T-helper 1 cell treated with Interleukin-12 subunit alpha and Interleukin-12 subunit beta and Interleukin-4 antibody, amounts not matched to agents 30 μg/mL and 1 μg/mL, for 36 hours (primary cell): ENCODE measurements around the gene EWSR1.

Experiments used
- H3K27ac Mint-ChIP-seq: one replicate; pipeline ENCODE4 v1.8.0; 2021; ENCODE audit warnings: mild to moderate bottlenecking, mixed read lengths
- H3K27me3 Mint-ChIP-seq: one replicate; pipeline ENCODE4 v1.8.0; 2021; ENCODE audit warnings: low read depth, mixed read lengths
- H3K36me3 Mint-ChIP-seq: one replicate; pipeline ENCODE4 v1.8.0; 2021; ENCODE audit warnings: low read depth, mixed read lengths
- H3K4me1 Mint-ChIP-seq: one replicate; pipeline ENCODE4 v1.8.0; 2021; ENCODE audit warnings: low read depth, mixed read lengths
- H3K4me3 Mint-ChIP-seq: one replicate; pipeline ENCODE4 v1.8.0; 2021; ENCODE audit warnings: mild to moderate bottlenecking, moderate library complexity, mixed read lengths
- H3K9me3 Mint-ChIP-seq: one replicate; pipeline ENCODE4 v1.8.0; 2021; ENCODE audit warnings: mixed read lengths

EWSR1 gene

GRCh38 chr22:29311464-29312217 is 43.6 kb downstream of the EWSR1 start:
- Mint-ChIP-seq H3K36me3 (no peaks in the 10 kb centered on the region), H3K9me3 (no peaks in the 10 kb centered on the region), H3K4me1 (peaks cover 18% of the 10 kb centered on the region), H3K27me3 (peaks cover 37% of the 10 kb centered on the region), H3K27ac (no peak overlapping the region), H3K4me3 (no peak overlapping the region)

DNA sequence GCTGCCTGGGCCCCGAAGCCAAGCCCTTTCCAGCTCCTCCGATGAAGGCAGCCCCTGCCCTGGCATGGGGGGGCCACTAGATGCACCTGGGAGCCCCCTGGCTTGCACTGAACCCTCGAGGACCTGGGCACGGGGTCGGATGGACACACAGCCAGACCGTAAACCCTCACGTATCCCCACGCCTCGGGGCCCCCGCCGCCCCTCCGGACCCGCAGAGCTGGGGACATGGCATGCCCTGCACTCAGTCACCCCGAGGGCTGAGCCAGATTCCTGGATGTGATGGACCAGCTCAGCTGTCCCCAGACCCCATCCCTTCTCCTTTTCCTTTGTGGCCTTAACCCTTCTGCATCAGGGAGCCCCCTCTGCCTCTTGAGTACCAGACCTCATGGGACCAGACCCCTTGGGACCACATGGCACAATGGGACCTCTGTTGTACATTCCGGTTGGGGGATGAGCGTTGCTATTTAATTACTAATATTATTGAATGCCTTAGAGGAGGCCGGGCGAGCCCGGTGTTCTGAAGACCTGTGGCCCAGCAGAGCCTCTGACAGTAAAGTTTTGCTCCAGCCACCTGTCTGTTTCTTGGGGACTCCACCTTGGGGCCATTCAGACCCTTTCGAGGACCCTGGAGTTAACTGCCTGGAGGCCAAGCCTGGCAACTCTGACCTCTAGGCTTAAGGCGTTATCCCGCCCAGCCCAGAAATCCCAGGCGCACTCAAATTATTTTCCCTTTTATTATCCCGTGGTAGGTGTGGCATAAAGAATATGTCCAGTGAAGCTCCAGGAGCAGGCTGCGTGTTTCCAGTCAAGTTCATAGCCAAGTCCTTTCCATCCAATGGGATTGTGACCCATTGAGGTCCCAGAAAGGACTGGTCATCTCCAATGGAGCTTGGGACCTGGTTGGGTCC is 44.4 kb downstream of the EWSR1 start:
- Mint-ChIP-seq H3K4me3 (no peak overlapping the region), H3K9me3 (no peaks in the 10 kb centered on the region), H3K27me3 (peaks cover 43% of the 10 kb centered on the region), H3K27ac (no peak overlapping the region), H3K36me3 (no peaks in the 10 kb centered on the region), H3K4me1 (peaks cover 16% of the 10 kb centered on the region)

- Mint-ChIP-seq H3K9me3 (no peaks in the 10 kb centered on the region), H3K4me1 (peaks cover 14% of the 10 kb centered on the region), H3K27me3 (peaks cover 46% of the 10 kb centered on the region), H3K27ac (no peak overlapping the region), H3K36me3 (no peaks in the 10 kb centered on the region), H3K4me3 (no peak overlapping the region)
These were observed 45.1 kb downstream of the EWSR1 start for GRCh38 chr22:29313126-29313575.

- H3K4me3 Mint-ChIP-seq, result peak overlapping the region; percentile 19
- H3K9me3 Mint-ChIP-seq, result no peaks in the 10 kb centered on the region
- peaks cover 46% of the 10 kb centered on the region for H3K27me3 Mint-ChIP-seq
- H3K4me1 Mint-ChIP-seq, result peaks cover 14% of the 10 kb centered on the region
- no peak overlapping the region for H3K27ac Mint-ChIP-seq
- H3K36me3 Mint-ChIP-seq, result no peaks in the 10 kb centered on the region
These were observed 45.8 kb downstream of the EWSR1 start for GRCh38 chr22:29313576-29314466.

GRCh38 chr22:29314537-29315285 is 46.6 kb downstream of the EWSR1 start:
- Mint-ChIP-seq H3K9me3 (no peaks in the 10 kb centered on the region), H3K27me3 (peaks cover 46% of the 10 kb centered on the region), H3K36me3 (no peaks in the 10 kb centered on the region), H3K4me3 (peak overlapping the region; percentile 19), H3K27ac (no peak overlapping the region), H3K4me1 (peaks cover 14% of the 10 kb centered on the region)

- Mint-ChIP-seq H3K4me1 (peaks cover 14% of the 10 kb centered on the region), H3K9me3 (no peaks in the 10 kb centered on the region), H3K4me3 (peak within 1 kb of the TSS; percentile 19), H3K36me3 (no peaks in the 10 kb centered on the region), H3K27ac (no peak within 1 kb of the TSS), H3K27me3 (peaks cover 46% of the 10 kb centered on the region)
These were observed 47.4 kb downstream of the EWSR1 start, which contains the start of gene RASL10A for GRCh38 chr22:29315286-29316140. Gene RASL10A, minus strand, starts transcription at chr22:29315697. Its CDS starts 451 bp downstream, at chr22:29315246.

DNA sequence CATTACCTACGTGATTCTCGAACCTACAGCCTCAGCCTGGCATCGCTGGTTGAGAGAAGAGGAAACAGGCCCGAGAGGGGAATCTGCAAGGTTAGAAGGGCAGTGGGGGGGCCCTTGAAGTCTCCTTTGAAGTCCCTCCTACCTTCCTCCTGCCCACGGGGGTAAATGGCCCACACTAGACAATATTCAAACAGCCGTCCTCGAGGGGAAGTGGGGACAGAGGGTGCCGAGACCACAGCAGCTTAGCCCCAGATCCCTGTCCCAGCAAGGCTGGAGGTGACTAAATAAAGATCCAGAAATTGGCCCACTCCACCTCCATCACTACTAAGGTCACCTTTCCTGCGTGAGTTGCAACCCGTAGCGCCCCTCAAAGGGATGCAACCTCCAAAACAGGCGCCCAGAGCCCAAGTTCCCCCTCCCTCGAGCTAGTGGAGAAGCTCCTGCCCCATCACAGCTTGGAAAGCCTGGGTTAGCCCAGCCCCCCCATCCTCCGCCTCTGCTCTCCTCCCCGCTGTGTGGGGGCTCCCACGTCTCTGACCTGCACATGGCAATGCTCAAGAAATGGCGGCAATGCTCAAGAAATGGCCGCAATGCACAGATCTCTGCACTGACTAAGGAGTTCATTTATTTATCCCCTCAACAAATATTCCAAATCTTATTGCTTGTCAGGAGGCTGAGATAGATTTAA is 48.2 kb downstream of the EWSR1 start:
- no peaks in the 10 kb centered on the region for H3K36me3 Mint-ChIP-seq
- H3K27ac Mint-ChIP-seq, result no peak overlapping the region
- no peaks in the 10 kb centered on the region for H3K9me3 Mint-ChIP-seq
- peaks cover 14% of the 10 kb centered on the region for H3K4me1 Mint-ChIP-seq
- no peak overlapping the region for H3K4me3 Mint-ChIP-seq
- peaks cover 46% of the 10 kb centered on the region for H3K27me3 Mint-ChIP-seq

- Mint-ChIP-seq H3K27ac (no peak overlapping the region), H3K4me3 (no peak overlapping the region), H3K4me1 (peaks cover 11% of the 10 kb centered on the region), H3K9me3 (no peaks in the 10 kb centered on the region), H3K36me3 (no peaks in the 10 kb centered on the region), H3K27me3 (peaks cover 36% of the 10 kb centered on the region)
These were observed 49.9 kb downstream of the EWSR1 start for GRCh38 chr22:29317827-29318454.

GRCh38 chr22:29319072-29319471 is 51.0 kb downstream of the EWSR1 start:
- Mint-ChIP-seq H3K36me3 (no peaks in the 10 kb centered on the region), H3K4me3 (no peak overlapping the region), H3K27ac (no peak overlapping the region), H3K9me3 (no peaks in the 10 kb centered on the region), H3K27me3 (peaks cover 28% of the 10 kb centered on the region), H3K4me1 (peaks cover 7% of the 10 kb centered on the region)

- Mint-ChIP-seq H3K27me3 (peaks cover 20% of the 10 kb centered on the region), H3K9me3 (no peaks in the 10 kb centered on the region), H3K27ac (no peak overlapping the region), H3K4me3 (no peak overlapping the region), H3K36me3 (no peaks in the 10 kb centered on the region), H3K4me1 (no peaks in the 10 kb centered on the region)
These were observed 52.5 kb downstream of the EWSR1 start for GRCh38 chr22:29320546-29320945.

DNA sequence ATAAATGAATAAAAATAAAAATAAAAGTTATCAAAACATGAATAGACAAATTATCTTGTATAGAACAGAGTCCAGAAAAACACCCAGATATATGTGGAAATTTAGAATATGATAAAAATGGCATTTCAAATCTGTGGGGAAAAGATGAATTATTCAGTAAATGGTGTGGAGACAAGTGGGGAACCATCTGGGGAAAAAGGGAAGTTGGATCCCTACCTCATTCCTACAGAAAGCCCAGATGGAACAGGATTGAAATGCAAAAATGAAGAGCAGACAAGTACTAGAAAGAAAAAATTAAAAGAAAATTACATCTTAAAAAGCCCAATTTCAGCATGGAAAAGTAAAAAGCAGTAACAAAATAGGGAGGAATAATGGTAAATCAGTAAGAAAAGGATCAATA is 55.6 kb downstream of the EWSR1 start:
- H3K27ac Mint-ChIP-seq, result no peak overlapping the region
- H3K4me1 Mint-ChIP-seq, result no peaks in the 10 kb centered on the region
- H3K4me3 Mint-ChIP-seq, result no peak overlapping the region
- no peaks in the 10 kb centered on the region for H3K36me3 Mint-ChIP-seq
- no peaks in the 10 kb centered on the region for H3K27me3 Mint-ChIP-seq
- H3K9me3 Mint-ChIP-seq, result no peaks in the 10 kb centered on the region

- no peaks in the 10 kb centered on the region for H3K9me3 Mint-ChIP-seq
- no peaks in the 10 kb centered on the region for H3K4me1 Mint-ChIP-seq
- no peak overlapping the region for H3K27ac Mint-ChIP-seq
- H3K27me3 Mint-ChIP-seq, result no peaks in the 10 kb centered on the region
- H3K4me3 Mint-ChIP-seq, result no peak overlapping the region
- peaks cover 4% of the 10 kb centered on the region for H3K36me3 Mint-ChIP-seq
These were observed 57.3 kb downstream of the EWSR1 start for GRCh38 chr22:29325356-29325755.
